ENCODE measurements around the gene BOK.

The BOK gene

GRCh38 chr2:241606186-241606585 lies 47.6 kb downstream of the BOK start:
- no peak for DNase-seq

- no peak for DNase-seq
These were observed 48.8 kb downstream of the BOK start for GRCh38 chr2:241607162-241607885.

- no peak for DNase-seq
These were observed 50.3 kb downstream of the BOK start for GRCh38 chr2:241608881-241609280.

- peak in 2 of 3 experiments; percentile 73 to 81 for DNase-seq
These were observed 51.6 kb downstream of the BOK start for GRCh38 chr2:241609859-241610793.

GRCh38 chr2:241611062-241611461 lies 52.5 kb downstream of the BOK start:
- no peak for DNase-seq

GRCh38 chr2:241612156-241613016 lies 53.8 kb downstream of the BOK start:
- peak in 1 of 3 experiments; percentile 45 for DNase-seq

- peak in 1 of 3 experiments; percentile 39 for DNase-seq
These were observed 54.7 kb downstream of the BOK start for GRCh38 chr2:241613017-241613780.

GRCh38 chr2:241615041-241615440 lies 56.5 kb downstream of the BOK start:
- peak in 1 of 3 experiments; percentile 16 for DNase-seq

- no peak for DNase-seq
These were observed 57.0 kb downstream of the BOK start for GRCh38 chr2:241615522-241616052.

GRCh38 chr2:241616168-241617125 lies 57.9 kb downstream of the BOK start:
- DNase-seq, result no peak

- peak in 2 of 3 experiments; percentile 15 to 56 for DNase-seq
These were observed 59.0 kb downstream of the BOK start for GRCh38 chr2:241617431-241618154.

GRCh38 chr2:241618296-241618805 lies 59.8 kb downstream of the BOK start:
- no peak for DNase-seq

GRCh38 chr2:241618829-241619228 lies 60.3 kb downstream of the BOK start:
- DNase-seq, result no peak

- no peak for DNase-seq
These were observed 61.3 kb downstream of the BOK start for GRCh38 chr2:241619597-241620418.

- DNase-seq, result no peak
These were observed 61.8 kb downstream of the BOK start for GRCh38 chr2:241620419-241620769.
